COLO668 (cell line): ENCODE data around the gene ZSCAN26.
A peak's percentile ranks its signal among the peaks of the same experiment; 100 is the strongest.
"Not testable (repeated sequence)": the region's sequence is repeated elsewhere in the genome, so short reads cannot be mapped to it uniquely, and the experiment has no call there.

Source experiments
- DNase-seq: peaks from one replicate; lab custom pipeline; 2025; ENCODE audit not compliant: unreplicated experiment; lab: John Stamatoyannopoulos, UW

Gene ZSCAN26

DNA sequence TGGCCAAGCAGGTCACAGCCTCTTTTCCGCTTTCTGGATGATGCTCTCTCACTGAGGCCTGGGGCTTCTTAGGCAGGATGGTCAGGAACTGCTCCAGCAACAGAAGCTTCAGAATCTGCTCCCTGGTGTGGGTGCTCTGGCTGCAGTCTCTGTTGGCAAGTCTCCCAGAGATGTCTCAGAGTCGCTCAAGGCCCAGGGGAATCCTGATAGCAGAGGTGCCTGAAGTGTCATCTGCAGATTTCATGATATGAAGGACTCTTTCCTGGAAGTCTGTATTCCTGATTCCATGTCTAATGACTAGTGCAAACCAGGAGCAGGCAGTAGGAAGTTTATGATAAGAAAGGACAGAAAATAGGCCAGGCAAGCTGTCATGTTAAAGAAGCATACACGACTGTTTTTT, 48.7 kb downstream of the ZSCAN26 start:
- no peak for DNase-seq

DNA sequence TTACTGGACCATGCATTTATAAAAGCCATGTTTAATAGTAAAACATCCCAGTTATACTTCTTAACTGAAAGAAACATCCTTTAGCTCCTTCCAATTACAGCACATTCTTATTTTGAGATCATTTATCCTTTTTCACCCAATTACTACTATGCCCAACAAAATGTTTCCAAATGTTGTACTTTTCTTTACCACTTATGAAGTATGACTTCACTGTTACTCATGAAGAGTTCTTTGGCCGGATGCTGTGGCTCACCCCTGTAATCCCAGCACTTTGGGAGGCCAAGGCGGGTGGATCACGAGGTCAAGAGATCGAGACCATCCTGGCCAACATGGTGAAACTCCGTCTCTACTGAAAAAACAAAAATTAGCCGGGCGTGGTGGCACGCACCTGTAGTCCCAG, 50.9 kb downstream of the ZSCAN26 start:
- DNase-seq = not testable (repeated sequence)

DNA sequence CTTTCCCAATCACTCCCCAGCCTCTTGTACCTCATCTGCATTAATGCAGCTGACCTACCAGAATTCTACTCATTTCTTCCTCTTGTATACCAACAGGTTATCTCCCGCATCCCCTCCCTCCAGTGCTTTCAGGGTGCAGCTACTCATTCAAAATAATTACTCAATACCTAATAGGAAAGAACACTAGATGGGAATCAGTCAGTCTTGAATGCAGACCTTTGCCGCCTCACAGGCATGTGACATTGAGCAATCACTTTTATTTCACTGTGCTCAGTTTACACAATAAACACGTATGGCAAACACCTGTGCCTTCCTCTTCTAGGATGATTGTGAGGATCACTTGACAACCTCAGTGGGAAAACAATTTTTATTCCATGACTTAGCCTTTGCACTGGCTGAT, 55.7 kb downstream of the ZSCAN26 start:
- peak; percentile 2 for DNase-seq

DNA sequence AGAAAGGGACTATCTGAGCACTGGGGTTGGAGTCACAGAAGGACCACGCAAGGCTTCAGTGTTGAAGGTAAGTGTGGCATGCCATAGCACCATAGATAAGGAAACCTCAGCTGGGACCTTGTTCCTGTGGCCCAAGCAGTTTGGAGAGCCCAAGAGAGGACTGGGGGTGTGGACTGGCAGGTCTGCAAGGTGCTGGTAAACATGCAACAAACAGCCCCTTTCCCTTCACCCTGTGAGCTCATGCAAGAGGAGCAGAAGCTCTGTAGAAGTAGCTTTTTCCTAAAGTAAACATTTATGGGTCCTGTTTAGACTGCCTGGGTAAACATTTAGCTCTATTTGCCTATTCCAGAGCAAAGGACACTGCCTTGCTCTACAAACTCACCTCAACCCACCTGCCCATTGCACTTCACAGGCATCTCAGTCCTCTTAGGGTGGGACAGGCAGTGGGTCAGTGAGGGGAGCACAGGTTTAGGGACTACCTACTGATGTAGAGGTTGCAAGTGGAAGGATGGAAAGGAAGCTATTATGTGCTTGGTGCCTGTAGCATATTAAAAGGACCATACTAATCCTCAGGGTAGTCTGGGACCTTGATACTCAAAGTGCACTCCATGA, 57.0 kb downstream of the ZSCAN26 start:
- DNase-seq = peak; percentile 3

DNA sequence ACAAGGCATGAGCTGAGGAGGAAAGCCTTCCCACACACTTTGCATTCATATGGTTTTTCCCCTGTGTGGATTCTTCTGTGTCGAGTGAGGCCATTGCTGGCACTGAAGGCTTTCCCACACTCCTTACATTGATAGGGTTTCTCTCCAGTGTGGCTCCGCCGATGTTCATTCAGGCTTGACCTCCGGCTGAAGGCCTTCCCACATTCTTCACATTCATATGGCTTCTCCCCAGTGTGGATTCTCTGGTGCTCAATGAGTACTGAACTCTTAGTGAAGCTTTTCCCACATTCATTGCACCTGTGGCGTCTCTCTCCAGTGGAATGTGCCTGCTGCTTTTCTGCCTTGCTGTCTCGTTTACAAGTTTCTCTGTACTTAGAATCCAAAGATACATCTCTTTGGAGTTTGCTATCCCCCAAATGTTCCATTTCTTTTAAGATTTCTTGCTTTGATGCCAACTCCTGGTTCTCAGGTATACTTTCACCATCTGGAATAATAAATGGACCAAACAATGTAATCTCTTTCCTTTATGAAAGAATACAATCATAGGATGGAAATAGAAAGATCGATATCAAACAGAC, 59.5 kb downstream of the ZSCAN26 start:
- DNase-seq = no peak
